HepG2 (cell line): Measurements from ENCODE around the gene SLFN13. TPM values are rescaled to one million over a fixed set of nuclear protein-coding genes. Genes with fewer than 3 reads are reported as not detected.

Source experiments
- ATAC-seq: fragments of 200-7000 bp; cut with Tn5 transposase; 3 replicates; pipeline ENCODE4 v1.9.1; 2020; ENCODE audit warnings: mild to moderate bottlenecking, moderate library complexity
- BruUV-seq: library from RNA; stranded (reverse); fragments of 400-500 nt; replicated peaks from 2 replicates; lab custom pipeline; 2021; lab: Mats Ljungman, UMichigan
- CTCF ChIA-PET: fragments of 300-600 bp; formaldehyde crosslinking; extraction: SDS; loops from one replicate; lab custom pipeline; 2021; ENCODE audit warnings: low total read pairs, inconsistent platforms, low intra/inter-chr PET ratio; lab: Yijun Ruan, JAX
- POLR2A ChIA-PET: fragments of 350-600 bp; sonication (Branson Sonifier 250); formaldehyde crosslinking; loops from one replicate; lab custom pipeline; 2020; ENCODE audit warnings: antibody characterized with exemption, inconsistent platforms; lab: Yijun Ruan, JAX
- DNase-seq: peaks from one replicate; pipeline ENCODE4 v3.0.0-alpha.2; 2015; ENCODE audit warnings: low spot score
- FAIRE-seq: peaks from 3 replicates; lab custom pipeline; 2011; peaks lifted over from hg19 to GRCh38; lab: Jason Lieb, UNC
- H2AFZ ChIP-seq: one replicate; pipeline ENCODE4 v1.6.1; 2011; ENCODE audit warnings: low read length, inconsistent platforms
- H3K27ac ChIP-seq: fragments of 300-600 bp; 3 replicates; pipeline ENCODE4 v1.8.0; 2011; ENCODE audit warnings: mixed run types, mild to moderate bottlenecking, mixed read lengths, low read length, inconsistent platforms; ENCODE audit not compliant: insufficient read depth; ENCODE audit errors: extremely low read length
- H3K27me3 ChIP-seq, 2 experiments: fragments of 200-600 bp in 1 of 2; 2 replicates in 1 of 2; 3 replicates in 1 of 2; pipeline versions ENCODE4 v1.6.0 to v1.8.0; 2011; ENCODE audit warnings: low read length in 2 of 2, mild to moderate bottlenecking in 2 of 2, moderate library complexity in 2 of 2, inconsistent platforms in 1 of 2; ENCODE audit not compliant: insufficient read depth in 2 of 2, control insufficient read depth in 1 of 2
- H3K36me3 ChIP-seq, 2 experiments: fragments of 200-600 bp in 1 of 2; replicated peaks in 1 of 2; 2 replicates in 1 of 2; 3 replicates in 1 of 2; pipeline versions ENCODE4 v1.5.1 to v1.8.0; 2011; ENCODE audit warnings: low read length in 2 of 2, inconsistent platforms in 1 of 2; ENCODE audit not compliant: insufficient read depth in 2 of 2, control insufficient read depth in 1 of 2
- H3K4me1 ChIP-seq: 2 replicates; pipeline ENCODE4 v1.5.1; 2012; ENCODE audit warnings: low read length, inconsistent platforms; ENCODE audit not compliant: insufficient read depth
- H3K4me2 ChIP-seq: 2 replicates; pipeline ENCODE4 v1.6.0; 2011; ENCODE audit warnings: low read depth, low read length, inconsistent platforms
- H3K4me3 ChIP-seq, 3 experiments: fragments of 200-600 bp in 1 of 3; sonication (generic), shearing (Covaris generic) in 1 of 3; replicated peaks in 1 of 3; 2 replicates each; pipeline ENCODE4 v1.5.1; 2011 to 2016; ENCODE audit warnings: low read length in 3 of 3, inconsistent platforms in 2 of 3, low read depth in 2 of 3, mild to moderate bottlenecking in 2 of 3, control low read depth in 1 of 3, mixed read lengths in 1 of 3; ENCODE audit not compliant: insufficient read depth in 1 of 3
- H3K79me2 ChIP-seq: one replicate; pipeline ENCODE4 v1.6.1; 2011; ENCODE audit warnings: low read length, inconsistent platforms; ENCODE audit not compliant: insufficient read depth
- H3K9ac ChIP-seq: 2 replicates; pipeline ENCODE4 v1.6.0; 2011; ENCODE audit warnings: mild to moderate bottlenecking, low read depth, low read length, inconsistent platforms; ENCODE audit not compliant: insufficient read depth
- H3K9me3 ChIP-seq: 2 replicates; pipeline ENCODE4 v1.5.1; 2012; ENCODE audit warnings: mild to moderate bottlenecking, low read length
- H4K20me1 ChIP-seq: 2 replicates; pipeline ENCODE4 v1.6.0; 2011; ENCODE audit warnings: inconsistent platforms, mild to moderate bottlenecking, low read length, moderate library complexity; ENCODE audit not compliant: insufficient read depth
- ELF4 ChIP-seq: sonication (generic); formaldehyde crosslinking; IDR thresholded peaks from 2 replicates; pipeline ENCODE4 v1.5.0; 2020; ENCODE audit warnings: missing genetic modification reagents, mild to moderate bottlenecking, moderate library complexity, borderline replicate concordance
- EP300 ChIP-seq, 3 experiments: sonication (generic) in 1 of 3; formaldehyde crosslinking in 1 of 3; IDR thresholded peaks; 2 replicates each; pipeline versions ENCODE4 v1.5.1 to v1.6.1; 2011 to 2020; ENCODE audit warnings: low read depth in 2 of 3, low read length in 2 of 3, borderline replicate concordance in 1 of 3, improper control_type of control experiment in 1 of 3, mild to moderate bottlenecking in 1 of 3, missing genetic modification reagents in 1 of 3, moderate library complexity in 1 of 3
- FOXP4 ChIP-seq: sonication (generic); formaldehyde crosslinking; IDR thresholded peaks from 2 replicates; pipeline ENCODE4 v1.4.0; 2020; ENCODE audit warnings: missing genetic modification reagents
- HNRNPLL ChIP-seq: fragments of 200-400 bp; formaldehyde crosslinking; IDR thresholded peaks from 2 replicates; pipeline ENCODE4 v1.6.1; 2017; ENCODE audit warnings: mild to moderate bottlenecking, low read depth, low read length; ENCODE audit not compliant: poor library complexity, severe bottlenecking
- JDP2 ChIP-seq: sonication (generic); formaldehyde crosslinking; IDR thresholded peaks from 2 replicates; pipeline ENCODE4 v1.8.1; 2022; ENCODE audit warnings: missing genetic modification reagents, borderline replicate concordance
- RFXAP ChIP-seq: sonication (generic); formaldehyde crosslinking; IDR thresholded peaks from 2 replicates; pipeline ENCODE4 v1.4.0; 2020; ENCODE audit warnings: missing genetic modification reagents, borderline replicate concordance
- SALL2 ChIP-seq: sonication (generic); formaldehyde crosslinking; IDR thresholded peaks from 2 replicates; pipeline ENCODE4 v1.8.1; 2023; ENCODE audit warnings: mild to moderate bottlenecking, missing genetic modification reagents, inconsistent platforms
- ZBTB1 ChIP-seq: sonication (generic); formaldehyde crosslinking; IDR thresholded peaks from 2 replicates; pipeline ENCODE4 v1.4.0; 2020; ENCODE audit warnings: missing genetic modification reagents, borderline replicate concordance
- ZBTB7A ChIP-seq: sonication (generic); formaldehyde crosslinking; IDR thresholded peaks from 2 replicates; pipeline ENCODE4 v1.8.0; 2022; ENCODE audit warnings: mild to moderate bottlenecking, missing genetic modification reagents
- ZFY ChIP-seq: sonication (generic); formaldehyde crosslinking; IDR thresholded peaks from 2 replicates; pipeline ENCODE4 v1.4.0; 2020; ENCODE audit warnings: missing genetic modification reagents
- ZNF546 ChIP-seq: sonication (generic); formaldehyde crosslinking; conservative IDR thresholded peaks from 2 replicates; pipeline ENCODE4 v1.8.1; 2023; ENCODE audit warnings: mild to moderate bottlenecking, missing genetic modification reagents
- ZNF720 ChIP-seq: sonication (generic); formaldehyde crosslinking; IDR thresholded peaks from 2 replicates; pipeline ENCODE4 v1.4.0; 2020; ENCODE audit warnings: missing genetic modification reagents
- ZNF775 ChIP-seq: sonication (generic); formaldehyde crosslinking; IDR thresholded peaks from 2 replicates; pipeline ENCODE4 v1.4.0; 2020; ENCODE audit warnings: missing genetic modification reagents, mild to moderate bottlenecking, moderate library complexity, borderline replicate concordance
- in situ Hi-C: cut with HindIII; loops from 2 replicates; pipeline ENCODE4 v1.10.0; 2017; ENCODE audit warnings: low pct_unique_long_range_greater_than_20kb; ENCODE audit not compliant: extremely low pct_ligation_motif_present
- intact Hi-C: fragments of 100-400 bp; cut with micrococcal nuclease; formaldehyde crosslinking; loops from one replicate; pipeline ENCODE4 v1.10.0; 2022; ENCODE audit not compliant: unreplicated experiment
- polyA plus RNA-seq, 8 experiments: library from polyadenylated mRNA; depleted of rRNA in 3 of 8; stranded (reverse) in 7 of 8; unstranded in 1 of 8; fragments of >200 nt; fragmentation: Illumina TruSeq in 4 of 8; extraction: Trizol in 4 of 8; gene quantifications; 2 replicates each; pipeline versions ENCODE4 v1.2.1 to v1.2.3, GENCODE V29; 2011 to 2016; ENCODE audit warnings: low read depth in 4 of 8, missing spikeins in 1 of 8, mixed read lengths in 1 of 8; ENCODE audit not compliant: insufficient read depth in 1 of 8
- total RNA-seq, 5 experiments: library from RNA; depleted of rRNA; stranded (reverse); fragments of >200 nt; fragmentation: Illumina TruSeq; extraction: Trizol; gene quantifications; 2 replicates each; pipeline ENCODE4 v1.2.3, GENCODE V29; 2016; ENCODE audit warnings: low read depth in 1 of 5
- TF ChIP-seq, protein P1 (sequence below): sonication (generic); formaldehyde crosslinking; IDR thresholded peaks from 2 replicates; pipeline ENCODE4 v1.4.0; 2020; ENCODE audit warnings: low read depth, mild to moderate bottlenecking, missing genetic modification reagents
- TF ChIP-seq, protein P2 (sequence below): sonication (generic); formaldehyde crosslinking; conservative IDR thresholded peaks from 2 replicates; pipeline ENCODE4 v1.4.0; 2020; ENCODE audit warnings: missing genetic modification reagents
- TF ChIP-seq, protein P3 (sequence below): sonication (generic); IDR thresholded peaks from 2 replicates; pipeline ENCODE4 v1.6.1; 2016; ENCODE audit warnings: low read depth, borderline replicate concordance
- TF ChIP-seq, protein P4 (sequence below): sonication (generic); formaldehyde crosslinking; IDR thresholded peaks from 2 replicates; pipeline ENCODE4 v1.9.0; 2021; ENCODE audit warnings: missing genetic modification reagents, mild to moderate bottlenecking, borderline replicate concordance

Gene SLFN13
- total and polyA plus RNA-seq, 2 of the 13 experiments (the other 11 are each of a cell fraction or from before 2014, with no cell fraction given) = 0.18 TPM; not detected in 1

DNA sequence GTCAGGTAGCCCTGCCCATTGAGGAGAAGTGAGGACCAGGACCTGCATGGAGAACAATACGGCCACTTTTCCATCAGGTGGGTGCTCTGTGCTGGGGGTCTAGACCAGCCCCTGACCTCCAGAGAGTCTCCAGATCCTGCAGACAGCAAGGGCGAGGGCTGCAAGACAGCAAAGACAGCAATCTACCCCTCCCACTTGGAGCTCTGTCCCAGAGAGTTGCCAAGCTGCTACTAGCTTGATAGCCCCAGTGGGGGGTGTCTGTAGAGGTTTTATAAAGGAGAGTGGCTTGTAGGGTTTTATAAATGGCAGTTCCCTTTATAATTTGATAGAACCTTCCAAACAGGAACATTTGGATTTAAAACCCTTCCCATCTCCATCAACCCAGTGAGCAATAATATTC, 58.4 kb downstream of the SLFN13 start (continued):
- TF ChIP-seq ZNF775 (no peak), FOXP4 (CRISPR knock-in tag) (no peak), ZNF720 (CRISPR knock-in tag) (no peak), ELF4 (CRISPR knock-in tag) (no peak), ZBTB1 (CRISPR knock-in tag) (no peak), RFXAP (no peak)

- ATAC-seq = no peak
- no peaks in the 10 kb centered on the region; a peak in 1 of 5 replicates for H3K27me3 ChIP-seq
- H3K9me3 ChIP-seq = no peaks in the 10 kb centered on the region
- H3K27ac ChIP-seq = no peak overlapping the region
- no peaks in the 10 kb centered on the region for H3K4me1 ChIP-seq
- CTCF ChIA-PET = no interaction called here
- no peaks in the 10 kb centered on the region for H3K79me2 ChIP-seq
- intact Hi-C loops (no loop called here), in situ Hi-C loops (no loop called here)
- H4K20me1 ChIP-seq = no peaks in the 10 kb centered on the region
- no peak overlapping the region for H3K9ac ChIP-seq
- no peaks in the 10 kb centered on the region for H3K36me3 ChIP-seq
- POLR2A ChIA-PET = no interaction called here
- no peak for DNase-seq
- no TSS peak for BruUV-seq
- no peak for FAIRE-seq
- no peak overlapping the region for H3K4me2 ChIP-seq
- H3K4me3 ChIP-seq = no peak overlapping the region
- no peak overlapping the region for H2AFZ ChIP-seq
- TF ChIP-seq, protein P1, sequence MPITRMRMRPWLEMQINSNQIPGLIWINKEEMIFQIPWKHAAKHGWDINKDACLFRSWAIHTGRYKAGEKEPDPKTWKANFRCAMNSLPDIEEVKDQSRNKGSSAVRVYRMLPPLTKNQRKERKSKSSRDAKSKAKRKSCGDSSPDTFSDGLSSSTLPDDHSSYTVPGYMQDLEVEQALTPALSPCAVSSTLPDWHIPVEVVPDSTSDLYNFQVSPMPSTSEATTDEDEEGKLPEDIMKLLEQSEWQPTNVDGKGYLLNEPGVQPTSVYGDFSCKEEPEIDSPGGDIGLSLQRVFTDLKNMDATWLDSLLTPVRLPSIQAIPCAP = no peak
- TF ChIP-seq ZNF546 (CRISPR knock-in tag) (no peak), ZFY (CRISPR knock-in tag) (no peak), SALL2 (CRISPR knock-in tag) (no peak), JDP2 (no peak), EP300 (IDR thresholded peaks at IDR 0.05; ENCODE audit: low read depth in 2 of 2, low read length in 2 of 2) (no peak), EP300 (CRISPR knock-in tag; IDR thresholded peaks at IDR 0.05; ENCODE audit: borderline replicate concordance) (no peak), HNRNPLL (no peak), ZBTB7A (CRISPR knock-in tag) (no peak)
- TF ChIP-seq, protein P2, sequence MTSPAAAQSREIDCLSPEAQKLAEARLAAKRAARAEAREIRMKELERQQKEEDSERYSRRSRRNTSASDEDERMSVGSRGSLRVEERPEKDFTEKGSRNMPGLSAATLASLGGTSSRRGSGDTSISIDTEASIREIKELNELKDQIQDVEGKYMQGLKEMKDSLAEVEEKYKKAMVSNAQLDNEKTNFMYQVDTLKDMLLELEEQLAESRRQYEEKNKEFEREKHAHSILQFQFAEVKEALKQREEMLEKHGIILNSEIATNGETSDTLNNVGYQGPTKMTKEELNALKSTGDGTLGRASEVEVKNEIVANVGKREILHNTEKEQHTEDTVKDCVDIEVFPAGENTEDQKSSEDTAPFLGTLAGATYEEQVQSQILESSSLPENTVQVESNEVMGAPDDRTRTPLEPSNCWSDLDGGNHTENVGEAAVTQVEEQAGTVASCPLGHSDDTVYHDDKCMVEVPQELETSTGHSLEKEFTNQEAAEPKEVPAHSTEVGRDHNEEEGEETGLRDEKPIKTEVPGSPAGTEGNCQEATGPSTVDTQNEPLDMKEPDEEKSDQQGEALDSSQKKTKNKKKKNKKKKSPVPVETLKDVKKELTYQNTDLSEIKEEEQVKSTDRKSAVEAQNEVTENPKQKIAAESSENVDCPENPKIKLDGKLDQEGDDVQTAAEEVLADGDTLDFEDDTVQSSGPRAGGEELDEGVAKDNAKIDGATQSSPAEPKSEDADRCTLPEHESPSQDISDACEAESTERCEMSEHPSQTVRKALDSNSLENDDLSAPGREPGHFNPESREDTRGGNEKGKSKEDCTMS (CRISPR knock-in tag) = no peak
- TF ChIP-seq, protein P3, sequence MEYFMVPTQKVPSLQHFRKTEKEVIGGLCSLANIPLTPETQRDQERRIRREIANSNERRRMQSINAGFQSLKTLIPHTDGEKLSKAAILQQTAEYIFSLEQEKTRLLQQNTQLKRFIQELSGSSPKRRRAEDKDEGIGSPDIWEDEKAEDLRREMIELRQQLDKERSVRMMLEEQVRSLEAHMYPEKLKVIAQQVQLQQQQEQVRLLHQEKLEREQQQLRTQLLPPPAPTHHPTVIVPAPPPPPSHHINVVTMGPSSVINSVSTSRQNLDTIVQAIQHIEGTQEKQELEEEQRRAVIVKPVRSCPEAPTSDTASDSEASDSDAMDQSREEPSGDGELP = no peak
- TF ChIP-seq, protein P4, sequence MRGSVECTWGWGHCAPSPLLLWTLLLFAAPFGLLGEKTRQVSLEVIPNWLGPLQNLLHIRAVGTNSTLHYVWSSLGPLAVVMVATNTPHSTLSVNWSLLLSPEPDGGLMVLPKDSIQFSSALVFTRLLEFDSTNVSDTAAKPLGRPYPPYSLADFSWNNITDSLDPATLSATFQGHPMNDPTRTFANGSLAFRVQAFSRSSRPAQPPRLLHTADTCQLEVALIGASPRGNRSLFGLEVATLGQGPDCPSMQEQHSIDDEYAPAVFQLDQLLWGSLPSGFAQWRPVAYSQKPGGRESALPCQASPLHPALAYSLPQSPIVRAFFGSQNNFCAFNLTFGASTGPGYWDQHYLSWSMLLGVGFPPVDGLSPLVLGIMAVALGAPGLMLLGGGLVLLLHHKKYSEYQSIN (CRISPR knock-in tag) = no peak
Measured at GRCh38 chr17:35387496-35387895, 61.1 kb downstream of the SLFN13 start.
